ENCODE results near the gene SESN3.
A peak's percentile ranks its signal among the peaks of the same experiment; 100 is the strongest.
"Not testable (repeated sequence)": the region's sequence is repeated elsewhere in the genome, so short reads cannot be mapped to it uniquely, and the experiment has no call there.

SESN3 gene

GRCh38 chr11:95153857-95154246, 77.2 kb downstream of the SESN3 start:
- DNase-seq (ENCODE audit: low read depth in 2 of 2): no peak

DNA sequence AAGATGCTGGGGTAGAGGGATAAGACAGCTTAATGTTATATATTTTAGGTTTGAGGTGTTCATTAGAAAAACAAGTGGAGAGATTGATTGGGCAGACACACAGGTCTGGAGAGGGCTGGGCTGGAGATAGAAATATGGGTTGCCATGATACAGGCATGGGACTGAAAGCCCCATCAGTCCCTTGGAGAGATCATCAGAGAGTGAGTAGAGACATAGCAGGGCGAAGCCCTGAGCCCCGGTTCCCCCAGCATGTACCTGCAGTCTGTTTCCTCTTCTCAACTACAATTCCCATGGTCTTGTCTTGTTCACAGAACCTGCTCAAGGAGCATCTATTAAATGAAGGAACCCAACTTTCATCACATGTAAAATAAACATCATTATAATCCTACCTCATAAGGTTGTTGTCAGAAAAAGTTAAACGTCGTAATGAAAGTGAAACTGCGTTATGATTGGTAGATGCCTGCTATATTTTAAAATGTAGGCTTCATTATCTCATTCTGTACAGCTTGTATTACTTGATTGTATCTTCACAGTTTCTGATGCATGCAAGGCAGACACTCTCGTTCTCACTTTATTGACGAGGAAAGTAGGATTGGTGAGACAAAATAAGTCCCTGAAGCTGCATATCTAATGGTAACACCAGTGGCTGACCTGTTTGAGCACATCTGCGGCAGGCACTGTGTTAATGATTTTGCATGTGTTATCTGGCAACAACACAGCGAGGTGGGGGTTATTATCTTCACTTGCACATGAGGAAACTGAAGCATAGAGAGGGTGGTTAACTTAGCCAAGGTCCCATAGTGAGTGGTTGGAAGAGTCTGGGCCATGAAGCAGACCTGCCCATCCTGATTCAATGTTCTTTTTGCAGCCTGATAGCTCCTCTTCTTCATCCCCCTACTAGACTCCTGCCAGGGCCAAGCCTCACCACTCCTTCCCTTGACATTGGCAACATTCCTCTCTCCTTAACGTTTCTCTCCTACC, 77.8 kb downstream of the SESN3 start:
- no peak for DNase-seq (ENCODE audit: low read depth in 2 of 2)

DNA sequence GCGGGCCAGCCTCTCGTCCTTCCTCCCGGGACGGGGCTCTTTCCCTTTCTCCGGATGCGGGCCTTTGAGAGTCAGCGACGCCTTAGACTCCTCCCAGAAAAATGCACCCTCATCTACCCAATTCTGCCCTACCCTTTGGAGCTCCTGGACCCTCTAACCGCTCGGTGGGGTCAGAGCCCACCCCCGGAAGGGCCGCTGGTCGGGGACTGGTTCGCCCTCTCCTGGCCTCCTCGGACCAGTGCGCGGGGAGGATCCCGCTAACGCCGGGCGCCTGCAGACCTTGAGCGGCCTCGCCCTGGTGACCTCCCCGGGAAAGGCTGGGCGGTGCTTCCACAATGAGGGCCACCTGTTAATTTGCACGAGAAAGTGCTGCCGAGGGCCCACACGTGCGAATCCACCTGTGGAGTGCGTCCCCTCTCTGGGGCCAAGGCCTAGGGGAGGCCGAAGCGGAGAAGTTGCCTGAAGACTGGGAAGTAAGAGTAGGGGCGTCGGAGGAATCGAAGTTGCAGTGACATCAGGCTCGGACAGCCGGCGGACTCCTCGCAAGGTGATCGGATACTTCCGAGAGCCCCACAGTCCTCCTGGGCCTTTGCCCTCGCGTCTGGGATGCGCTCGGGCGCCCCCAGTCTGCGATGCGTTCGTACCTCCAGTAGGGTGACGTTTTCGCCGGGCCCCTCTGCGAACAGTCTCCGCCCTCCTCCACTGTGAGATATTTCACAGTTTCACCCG, 79.9 kb downstream of the SESN3 start:
- peak; percentile 79 to 84 for DNase-seq (ENCODE audit: low read depth in 2 of 2)

DNA sequence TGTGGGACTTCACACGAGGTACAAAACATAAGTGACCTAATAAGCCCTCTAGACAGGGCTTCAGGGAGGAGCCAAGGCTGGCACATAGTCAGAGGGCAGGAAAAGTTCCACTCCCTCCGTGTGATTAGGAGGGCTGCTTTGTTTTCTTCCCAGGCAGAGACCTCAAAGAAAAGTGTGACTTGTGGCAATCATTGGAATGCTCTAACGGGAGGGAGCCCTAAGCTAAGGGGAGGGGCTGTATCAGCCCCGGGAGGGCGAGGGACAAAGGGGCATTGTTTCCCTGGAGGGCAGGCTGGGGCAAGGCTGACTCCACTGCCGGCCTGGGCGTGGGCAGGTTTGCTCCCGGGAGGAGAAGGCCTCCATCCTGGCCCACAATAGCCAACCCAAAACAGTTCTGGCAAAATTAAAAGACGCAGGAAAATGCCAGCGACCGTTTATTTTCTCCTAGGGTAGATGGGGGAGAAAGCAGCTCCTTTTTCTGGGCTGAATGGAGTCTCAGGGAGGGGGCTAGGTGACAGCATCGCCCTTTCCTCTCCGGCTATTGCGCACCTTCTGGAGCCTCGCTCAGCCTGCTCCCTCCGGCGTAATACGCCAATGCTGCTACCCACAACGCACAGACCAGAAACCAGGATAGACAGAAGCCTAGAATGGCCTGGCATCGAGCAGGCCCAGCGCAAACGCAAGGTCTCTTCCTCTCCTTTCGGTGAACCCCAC, 81.2 kb downstream of the SESN3 start:
- no peak for DNase-seq (ENCODE audit: low read depth in 2 of 2)

- DNase-seq (ENCODE audit: low read depth in 2 of 2): no peak
Observed at GRCh38 chr11:95148938-95149337, 82.1 kb downstream of the SESN3 start.

GRCh38 chr11:95148406-95148805, 82.6 kb downstream of the SESN3 start:
- no peak for DNase-seq (ENCODE audit: low read depth in 2 of 2)

DNA sequence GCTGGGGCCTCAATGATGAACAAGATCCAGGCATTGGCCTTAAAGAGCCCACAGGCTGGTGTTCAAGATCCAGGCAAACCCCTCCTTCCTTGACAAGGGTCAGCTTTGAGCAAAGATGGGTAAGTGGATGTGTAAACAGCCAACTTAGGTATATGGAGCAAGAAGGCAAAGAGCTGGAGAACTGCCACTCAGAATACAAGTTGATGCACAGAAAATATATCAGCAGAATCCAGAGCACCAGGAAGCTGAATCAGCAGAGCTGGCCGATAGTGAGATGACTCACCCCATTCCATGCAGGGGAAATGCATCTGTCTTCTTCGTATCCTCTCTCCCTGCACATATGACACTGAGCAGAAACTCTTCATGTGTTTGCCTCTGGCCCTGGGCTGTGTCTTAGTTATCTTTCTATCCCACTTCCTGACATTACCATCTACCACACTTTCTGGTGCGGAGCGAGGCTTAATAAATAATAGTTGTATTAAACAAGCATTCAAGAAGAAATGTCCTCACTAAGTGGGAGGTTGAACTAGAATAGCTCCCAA, 83.6 kb downstream of the SESN3 start:
- DNase-seq (ENCODE audit: low read depth in 2 of 2): no peak

GRCh38 chr11:95145430-95146060, 85.5 kb downstream of the SESN3 start:
- no peak for DNase-seq (ENCODE audit: low read depth in 2 of 2)

GRCh38 chr11:95144313-95145235, 86.4 kb downstream of the SESN3 start:
- DNase-seq (ENCODE audit: low read depth in 2 of 2): no peak

GRCh38 chr11:95143106-95143681, 87.8 kb downstream of the SESN3 start:
- DNase-seq (ENCODE audit: low read depth in 2 of 2): no peak

- DNase-seq (ENCODE audit: low read depth in 2 of 2): no peak
Observed at GRCh38 chr11:95142431-95142830, 88.6 kb downstream of the SESN3 start.

DNA sequence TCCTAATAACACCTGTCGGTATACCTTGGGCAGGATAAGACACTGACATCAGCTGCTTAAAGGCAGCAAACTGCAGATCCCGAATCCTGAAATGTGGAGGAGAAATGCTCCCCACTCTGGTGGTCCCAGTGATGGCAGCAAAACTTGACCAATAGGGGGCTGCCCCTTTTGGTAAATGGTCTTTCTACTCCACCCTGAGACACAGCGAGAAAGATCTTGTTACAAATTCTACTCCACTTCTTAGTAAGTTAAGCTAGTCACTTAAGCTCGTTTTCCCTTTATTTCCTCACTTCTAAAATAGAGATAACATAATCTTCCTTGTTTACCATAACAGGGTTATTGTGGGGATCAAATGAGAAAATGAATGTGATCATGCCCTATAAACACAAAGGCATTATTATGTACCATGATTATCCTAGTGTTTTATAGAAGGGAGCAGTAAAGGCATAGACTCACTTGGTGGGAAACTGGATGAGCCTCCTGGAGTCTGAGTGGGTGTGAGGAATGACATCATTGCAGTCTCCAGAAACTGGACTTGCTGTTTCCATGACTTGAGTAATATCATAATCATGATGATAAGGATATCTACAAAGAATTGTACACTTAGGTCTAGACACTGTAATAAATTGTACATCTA, 90.5 kb downstream of the SESN3 start:
- DNase-seq (ENCODE audit: low read depth in 2 of 2): no peak

DNA sequence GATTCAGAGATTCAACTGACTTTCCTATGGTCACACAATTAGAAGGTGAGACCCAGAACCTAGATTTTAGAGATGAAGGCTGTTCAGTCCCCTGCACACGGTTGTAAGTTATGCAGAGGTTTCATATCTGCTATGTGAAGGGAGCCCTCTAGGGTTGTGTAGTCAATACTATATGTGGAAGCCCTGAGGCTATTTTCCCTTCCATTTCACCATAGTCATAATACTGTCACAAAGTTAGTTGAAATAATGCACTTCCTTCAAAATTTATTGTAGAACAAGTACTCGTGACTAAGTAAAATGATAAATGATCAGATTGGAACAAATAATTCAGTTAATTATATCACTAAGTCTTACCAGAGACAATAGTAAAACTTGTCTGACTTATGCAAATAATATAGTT, 92.6 kb downstream of the SESN3 start:
- DNase-seq (ENCODE audit: low read depth in 2 of 2): no peak

DNA sequence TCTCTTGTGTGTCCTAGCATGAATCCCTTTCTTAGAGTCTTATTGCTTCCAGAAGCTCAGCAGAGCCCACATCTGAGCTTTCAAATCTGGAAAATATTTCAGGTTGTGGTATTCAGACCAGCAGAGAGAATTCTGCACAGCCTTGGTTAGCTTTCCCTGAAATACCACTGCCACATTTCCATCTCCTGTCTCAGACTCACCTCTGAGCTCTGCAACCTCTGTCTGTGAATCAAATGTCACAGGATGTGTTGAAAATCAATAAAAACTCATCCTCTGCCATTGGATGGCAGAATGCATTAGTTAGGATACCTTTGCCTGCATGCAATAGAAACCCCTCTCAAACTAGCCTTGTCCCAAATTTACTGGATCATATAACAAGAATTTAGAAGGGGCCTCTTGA, 93.7 kb downstream of the SESN3 start:
- no peak for DNase-seq (ENCODE audit: low read depth in 2 of 2)

GRCh38 chr11:95136747-95137146, 94.3 kb downstream of the SESN3 start:
- DNase-seq (ENCODE audit: low read depth in 2 of 2): not testable (repeated sequence)

- no peak for DNase-seq (ENCODE audit: low read depth in 2 of 2)
Observed at GRCh38 chr11:95135880-95136279, 95.1 kb downstream of the SESN3 start.

DNA sequence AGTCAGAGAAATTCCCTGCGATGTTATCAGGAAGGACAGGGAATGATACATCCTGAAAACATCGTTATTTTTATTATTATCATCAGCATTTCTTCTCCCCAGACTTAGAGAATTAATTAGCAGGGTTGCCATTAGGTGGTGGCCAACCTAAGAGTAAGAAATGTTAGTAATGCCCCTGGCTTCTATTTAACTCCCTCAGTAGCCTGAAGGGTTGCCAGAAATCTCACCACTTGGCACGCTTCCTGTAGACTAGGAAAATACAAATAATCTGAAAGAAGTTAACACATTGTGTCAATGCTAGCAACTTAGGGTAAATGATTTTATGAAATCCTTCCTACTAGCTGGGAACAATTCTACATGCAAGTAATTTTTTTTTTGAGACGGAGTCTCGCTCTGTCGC, 95.8 kb downstream of the SESN3 start:
- no peak for DNase-seq (ENCODE audit: low read depth in 2 of 2)

- no peak for DNase-seq (ENCODE audit: low read depth in 2 of 2)
Observed at GRCh38 chr11:95134491-95134890, 96.5 kb downstream of the SESN3 start.

- DNase-seq (ENCODE audit: low read depth in 2 of 2): no peak
Observed at GRCh38 chr11:95132956-95133355, 98.0 kb downstream of the SESN3 start.

- no peak for DNase-seq (ENCODE audit: low read depth in 2 of 2)
Observed at GRCh38 chr11:95128602-95129001, 102.4 kb downstream of the SESN3 start.

Measured in stimulated activated CD4-positive, alpha-beta T cell treated with anti-CD3 and anti-CD28 coated beads, Interleukin-12 subunit alpha, Interleukin-12 subunit beta, amount 100 ng/mL, for 24 hours (primary cell).